Endothelial cell of umbilical vein (primary cell): Measurements from ENCODE around the gene PGAM5. TPM values are rescaled to one million over a fixed set of nuclear protein-coding genes. Genes with fewer than 3 reads are reported as not detected.

ENCODE experiments used
- BruUV-seq: library from RNA; stranded (reverse); fragments of 400-500 nt; replicated peaks from 2 replicates; lab custom pipeline; 2021; lab: Mats Ljungman, UMichigan
- CTCF ChIA-PET: fragments of 300-600, 350-600 bp; sonication (Branson Sonifier 250); formaldehyde crosslinking; loops from one replicate; lab custom pipeline; 2021; ENCODE audit warnings: antibody characterized with exemption, inconsistent platforms; lab: Charles Lee
- POLR2A ChIA-PET: fragments of 300-600, 350-600 bp; sonication (Branson Sonifier 250); formaldehyde crosslinking; loops from one replicate; lab custom pipeline; 2021; ENCODE audit warnings: antibody characterized with exemption, inconsistent platforms; lab: Charles Lee
- DNase-seq: peaks from one replicate; pipeline ENCODE4 v3.0.0-alpha.2; 2011; ENCODE audit warnings: low read depth, low spot score
- FAIRE-seq: peaks from 2 replicates; lab custom pipeline; 2011; peaks lifted over from hg19 to GRCh38; lab: Jason Lieb, UNC
- H2AFZ ChIP-seq: 2 replicates; pipeline ENCODE4 v1.6.0; 2012; ENCODE audit warnings: low read depth, low read length, control low read depth, inconsistent platforms
- H3K27ac ChIP-seq: 2 replicates; pipeline ENCODE4 v1.5.1; 2011; ENCODE audit warnings: low read depth, mild to moderate bottlenecking, control low read depth, low read length, moderate library complexity; ENCODE audit not compliant: insufficient read depth
- H3K27me3 ChIP-seq, 2 experiments: 2 replicates each; pipeline versions ENCODE4 v1.6.0 to v1.6.1; 2011; ENCODE audit warnings: low read length in 2 of 2, mixed read lengths in 1 of 2; ENCODE audit not compliant: control insufficient read depth in 2 of 2, insufficient read depth in 2 of 2
- H3K36me3 ChIP-seq, 2 experiments: 2 replicates in 1 of 2; 3 replicates in 1 of 2; pipeline ENCODE4 v1.5.1; 2011; ENCODE audit warnings: low read length in 2 of 2, mild to moderate bottlenecking in 1 of 2, moderate library complexity in 1 of 2; ENCODE audit not compliant: control insufficient read depth in 2 of 2, insufficient read depth in 2 of 2; ENCODE audit errors: extremely low read depth in 1 of 2
- H3K4me1 ChIP-seq: 3 replicates; pipeline ENCODE4 v1.5.1; 2011; ENCODE audit warnings: mild to moderate bottlenecking, low read length; ENCODE audit not compliant: control insufficient read depth, insufficient read depth; ENCODE audit errors: extremely low read depth
- H3K4me2 ChIP-seq: 2 replicates; pipeline ENCODE4 v1.6.1; 2011; ENCODE audit warnings: low read length, control low read depth, mixed read lengths; ENCODE audit not compliant: insufficient read depth
- H3K4me3 ChIP-seq, 3 experiments: fragments of 200-600 bp in 1 of 3; sonication (generic), shearing (Covaris generic) in 1 of 3; replicated peaks in 1 of 3; 2 replicates each; pipeline ENCODE4 v1.5.1; 2011 to 2016; ENCODE audit warnings: control low read depth in 3 of 3, low read length in 3 of 3, mild to moderate bottlenecking in 2 of 3, inconsistent platforms in 1 of 3, low read depth in 1 of 3, moderate library complexity in 1 of 3; ENCODE audit not compliant: insufficient read depth in 1 of 3
- H3K79me2 ChIP-seq: 2 replicates; pipeline ENCODE4 v1.6.0; 2012; ENCODE audit warnings: low read length, inconsistent platforms; ENCODE audit not compliant: control insufficient read depth, insufficient read depth
- H3K9ac ChIP-seq: replicated peaks from 2 replicates; pipeline ENCODE3; 2011; ENCODE audit warnings: low read length, control low read depth; ENCODE audit not compliant: insufficient read depth; ENCODE audit errors: extremely low read depth
- H3K9me1 ChIP-seq: replicated peaks from 3 replicates; pipeline ENCODE4 v1.6.0; 2011; ENCODE audit warnings: mild to moderate bottlenecking, low read length; ENCODE audit not compliant: control insufficient read depth, insufficient read depth; ENCODE audit errors: extremely low read depth
- H3K9me3 ChIP-seq: replicated peaks from 2 replicates; pipeline ENCODE4 v1.5.1; 2012; ENCODE audit warnings: low read length, inconsistent platforms; ENCODE audit not compliant: control insufficient read depth, insufficient read depth
- H4K20me1 ChIP-seq: replicated peaks from 2 replicates; pipeline ENCODE3; 2011; ENCODE audit warnings: mild to moderate bottlenecking, low read length; ENCODE audit not compliant: control insufficient read depth, insufficient read depth; ENCODE audit errors: extremely low read depth
- CTCF ChIP-seq, 2 donors: IDR thresholded peaks; 1 replicate in 1 of 2; 2 replicates in 1 of 2; pipeline ENCODE4 v1.5.1; 2011; ENCODE audit warnings: low read length in 2 of 2, mild to moderate bottlenecking in 2 of 2, moderate library complexity in 2 of 2, control low read depth in 1 of 2, inconsistent platforms in 1 of 2, low read depth in 1 of 2; ENCODE audit not compliant: insufficient read depth in 1 of 2; ENCODE audit errors: extremely low read depth in 1 of 2
- EZH2 ChIP-seq: IDR thresholded peaks from 2 replicates; pipeline ENCODE4 v1.6.1; 2012; ENCODE audit warnings: borderline replicate concordance, low read depth, mild to moderate bottlenecking, moderate library complexity, low read length, inconsistent platforms; ENCODE audit not compliant: severe bottlenecking
- FOS ChIP-seq: IDR thresholded peaks from 2 replicates; pipeline ENCODE4 v1.6.1; 2011; ENCODE audit warnings: mild to moderate bottlenecking, low read length, moderate library complexity, borderline replicate concordance; ENCODE audit not compliant: insufficient read depth
- GATA2 ChIP-seq: IDR thresholded peaks from 2 replicates; pipeline ENCODE4 v1.7.0; 2011; ENCODE audit warnings: low read depth, mild to moderate bottlenecking, moderate library complexity, mixed read lengths, low read length; ENCODE audit not compliant: insufficient read length, insufficient read depth
- JUN ChIP-seq: IDR thresholded peaks from 2 replicates; pipeline ENCODE4 v1.6.1; 2011; ENCODE audit warnings: borderline replicate concordance, low read depth; ENCODE audit not compliant: insufficient read length, insufficient read depth
- MYC ChIP-seq: IDR thresholded peaks from one replicate; pipeline ENCODE4 v1.6.1; 2011; ENCODE audit warnings: mild to moderate bottlenecking, low read depth, low read length
- POLR2A ChIP-seq: IDR thresholded peaks from 2 replicates; pipeline ENCODE4 v1.6.1; 2012; ENCODE audit warnings: low read depth, mild to moderate bottlenecking, control low read depth, low read length
- POLR2AphosphoS5 ChIP-seq: IDR thresholded peaks from 2 replicates; pipeline ENCODE4 v1.6.1; 2012; ENCODE audit warnings: low read depth, mild to moderate bottlenecking, control low read depth, low read length, moderate library complexity; ENCODE audit not compliant: insufficient read depth
- dilution Hi-C: fragments of 300-500 bp; cut with MboI; formaldehyde crosslinking; loops from one replicate; pipeline ENCODE4 v1.15.0; 2019; ENCODE audit warnings: low sequenced_read_pairs; ENCODE audit not compliant: extremely low pct_ligation_motif_present
- intact Hi-C: fragments of 100-400 bp; cut with micrococcal nuclease; formaldehyde crosslinking; loops from one replicate; pipeline ENCODE4 v1.10.0; 2022
- polyA plus RNA-seq, 4 experiments: library from polyadenylated mRNA; depleted of rRNA in 3 of 4; stranded (reverse) in 3 of 4; unstranded in 1 of 4; fragments of >200 nt; gene quantifications; 2 replicates each; pipeline versions ENCODE4 v1.2.1 to v1.2.3, GENCODE V29; 2011 to 2012; ENCODE audit warnings: missing spikeins in 1 of 4
- total RNA-seq: library from RNA; stranded (reverse); gene quantifications from 2 replicates; pipeline ENCODE4 v1.2.3, GENCODE V29; 2021
- TF ChIP-seq, protein P1 (sequence below): IDR thresholded peaks from 2 replicates; pipeline ENCODE4 v1.6.1; 2011; ENCODE audit not compliant: insufficient read depth, insufficient read length

PGAM5 gene
- total and polyA plus RNA-seq, 2 donors (not counting 3 experiments of a cell fraction or from before 2014, with no cell fraction given): 23.1 to 52.8 TPM

DNA sequence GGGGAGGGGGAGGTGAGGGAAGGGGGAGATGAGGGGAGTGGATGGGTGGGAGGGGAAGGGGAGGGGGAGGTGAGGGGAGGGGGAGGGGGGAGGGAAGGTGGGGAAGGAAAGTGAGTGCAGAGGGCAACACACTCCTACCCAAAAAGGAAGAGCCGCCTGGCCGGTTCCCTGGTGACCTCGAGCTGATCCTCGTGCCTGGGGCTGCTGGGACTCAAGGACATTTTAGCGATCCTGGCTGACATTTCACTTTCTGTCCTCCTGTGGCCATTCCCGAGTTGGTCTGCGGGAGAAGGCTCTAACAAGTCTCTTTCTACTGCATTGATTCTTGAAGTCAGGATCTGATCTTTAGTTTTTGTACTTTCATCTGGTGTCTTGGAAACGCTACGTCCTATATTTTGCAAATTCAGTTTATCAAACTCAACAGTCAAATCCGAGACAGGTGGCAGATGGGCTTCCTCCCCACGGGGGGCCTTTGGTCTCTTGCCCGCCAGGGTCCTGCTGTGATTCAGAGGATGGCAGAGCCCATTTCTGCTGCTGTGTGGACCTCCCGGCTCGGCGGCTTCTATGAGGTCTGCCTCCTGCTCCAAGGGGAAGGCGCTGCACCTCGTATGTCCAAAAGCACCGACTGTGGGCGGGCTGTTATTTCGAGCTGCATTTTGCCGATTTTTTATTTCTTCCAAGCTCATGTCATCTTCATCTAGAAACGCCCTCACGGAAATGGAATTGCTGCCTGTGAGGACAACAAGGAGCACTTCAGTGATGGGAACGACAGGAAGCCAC, 19.1 kb downstream of the PGAM5 start:
- H3K79me2 ChIP-seq: peaks cover 6% of the 10 kb centered on the region
- H3K9me1 ChIP-seq: no peaks in the 10 kb centered on the region
- no peak for TF ChIP-seq MYC
- TF ChIP-seq EZH2: no peak
- TF ChIP-seq CTCF (IDR thresholded peaks at IDR 0.05; ENCODE audit: extremely low read depth in 1 of 2, insufficient read depth in 1 of 2, low read depth in 1 of 2, low read length in 2 of 2): no peak
- TF ChIP-seq POLR2AphosphoS5: no peak
- TF ChIP-seq JUN: no peak
- TF ChIP-seq POLR2A: no peak
- no peak for TF ChIP-seq GATA2
- TF ChIP-seq, protein P1, sequence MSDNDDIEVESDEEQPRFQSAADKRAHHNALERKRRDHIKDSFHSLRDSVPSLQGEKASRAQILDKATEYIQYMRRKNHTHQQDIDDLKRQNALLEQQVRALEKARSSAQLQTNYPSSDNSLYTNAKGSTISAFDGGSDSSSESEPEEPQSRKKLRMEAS: no peak
- TF ChIP-seq FOS: no peak
- no peaks in the 10 kb centered on the region for H4K20me1 ChIP-seq
- no peak overlapping the region for H2AFZ ChIP-seq
- H3K36me3 ChIP-seq: peaks cover 33 to 51% of the 10 kb centered on the region in 2 experiments
- DNase-seq: no peak
- no peak for FAIRE-seq
- dilution Hi-C loops (no loop called here), intact Hi-C loops (no loop called here)
- no peak overlapping the region for H3K4me3 ChIP-seq
- no peaks in the 10 kb centered on the region for H3K9me3 ChIP-seq
- H3K4me1 ChIP-seq: no peaks in the 10 kb centered on the region
- no peak overlapping the region for H3K4me2 ChIP-seq
- ChIA-PET POLR2A (no interaction called here), CTCF (no interaction called here)
- no peak overlapping the region for H3K9ac ChIP-seq
- no TSS peak for BruUV-seq
- no peaks in the 10 kb centered on the region for H3K27me3 ChIP-seq
- no peak overlapping the region for H3K27ac ChIP-seq
